Stimulated activated CD4-positive, alpha-beta T cell treated with anti-CD3 and anti-CD28 coated beads, Interleukin-4, amount 100 ng/mL, for 1 hour (primary cell): Measurements from ENCODE around the gene GAS2.

Experiments
- DNase-seq: peaks from one replicate; pipeline ENCODE4 v3.0.0-alpha.2; 2020

The GAS2 gene

DNA sequence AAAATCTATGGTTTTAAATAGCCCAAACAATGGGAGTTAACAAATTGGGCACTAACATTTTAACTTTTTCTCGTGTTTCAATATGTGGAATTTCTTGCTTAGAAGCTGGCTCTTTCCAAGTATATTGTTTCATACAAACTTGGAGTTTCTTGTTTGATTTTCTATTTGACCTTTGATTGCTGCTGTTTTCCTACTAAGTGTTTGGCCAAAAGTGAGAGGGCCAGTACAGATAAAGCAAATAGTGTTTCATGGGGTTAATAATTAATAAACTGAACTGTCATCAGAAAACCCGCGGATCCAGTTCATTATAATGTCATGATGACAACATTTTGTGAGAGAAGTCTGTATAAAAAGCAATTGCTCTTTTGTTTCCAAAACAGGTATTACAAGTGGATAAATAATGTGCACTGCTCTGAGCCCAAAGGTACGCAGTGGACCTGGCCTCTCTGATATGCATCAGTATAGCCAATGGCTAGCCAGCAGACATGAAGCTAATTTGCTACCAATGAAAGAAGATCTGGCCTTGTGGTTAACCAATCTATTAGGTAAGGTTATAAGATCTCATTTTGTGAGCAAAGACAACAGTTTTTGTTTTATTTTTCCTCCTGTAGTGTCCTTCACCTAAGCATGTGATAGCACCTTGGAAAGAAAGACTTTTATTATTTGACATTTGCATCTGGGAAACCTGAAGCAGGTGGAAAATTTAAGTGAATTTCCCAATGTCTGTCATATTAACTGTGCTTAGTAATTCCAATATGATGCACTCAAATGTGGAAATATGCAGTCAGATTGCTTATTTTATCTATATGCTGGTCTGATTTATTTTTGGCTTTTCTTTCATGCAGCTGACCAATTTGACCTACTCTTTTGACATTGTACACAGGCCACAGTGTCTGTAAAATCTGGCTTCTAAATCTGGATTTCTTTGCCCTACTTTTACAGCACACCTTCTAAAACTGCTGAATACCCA, 8.3 kb downstream of the GAS2 start:
- no peak for DNase-seq

DNA sequence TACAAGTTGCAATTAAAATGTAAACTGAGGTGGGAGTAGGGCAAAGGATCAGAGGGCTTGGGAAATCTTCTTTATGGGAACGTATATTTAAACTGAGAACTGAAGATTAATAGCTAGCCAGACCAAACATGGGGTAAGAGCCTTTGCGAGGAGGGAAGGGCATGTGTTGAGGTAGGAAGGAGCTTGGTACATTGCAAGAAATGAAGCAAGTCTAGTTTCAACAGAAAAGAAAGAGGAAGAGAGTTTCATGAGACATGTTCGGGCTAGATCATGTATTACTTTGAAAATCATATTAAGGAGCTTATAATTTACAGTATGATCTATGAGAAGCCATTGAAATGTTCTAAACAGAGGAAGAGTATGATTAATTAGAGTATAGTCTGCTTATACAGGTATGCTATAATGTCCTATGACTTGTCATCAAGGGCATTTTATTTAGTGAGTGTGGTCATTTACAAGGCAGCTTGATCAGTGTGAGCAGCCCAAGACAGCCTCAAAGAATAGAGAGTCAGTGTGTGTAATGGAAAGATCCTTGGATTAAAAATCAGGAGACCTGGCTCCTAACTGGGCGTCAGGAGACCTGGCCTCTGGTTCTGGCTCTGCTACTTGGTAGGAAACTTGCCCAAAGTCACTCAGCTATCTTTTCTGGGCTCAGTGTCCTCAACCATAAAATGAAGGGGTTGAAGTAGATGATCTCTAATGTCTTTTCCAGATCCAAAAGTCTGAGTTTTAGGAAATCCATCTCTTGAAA, 10.9 kb downstream of the GAS2 start:
- DNase-seq, result no peak

DNA sequence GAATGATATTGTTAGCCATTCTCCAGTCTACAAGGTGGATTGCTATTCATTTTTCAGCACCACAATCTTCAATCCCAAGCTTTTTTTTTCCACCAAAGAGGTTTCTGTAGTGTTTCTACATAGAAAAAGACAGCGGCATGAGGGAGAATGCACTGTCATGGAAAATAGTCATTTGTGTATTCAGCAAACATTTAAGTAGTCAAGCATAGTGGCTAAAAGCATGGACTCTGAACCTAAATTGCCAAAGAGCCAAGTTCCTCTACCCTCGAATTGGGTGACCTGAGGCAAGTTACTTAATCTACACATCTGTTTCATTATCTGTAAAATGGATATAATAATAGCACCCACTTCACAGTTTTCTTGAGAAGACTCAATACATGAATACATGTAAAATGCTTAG, 14.2 kb downstream of the GAS2 start:
- DNase-seq, result no peak

DNA sequence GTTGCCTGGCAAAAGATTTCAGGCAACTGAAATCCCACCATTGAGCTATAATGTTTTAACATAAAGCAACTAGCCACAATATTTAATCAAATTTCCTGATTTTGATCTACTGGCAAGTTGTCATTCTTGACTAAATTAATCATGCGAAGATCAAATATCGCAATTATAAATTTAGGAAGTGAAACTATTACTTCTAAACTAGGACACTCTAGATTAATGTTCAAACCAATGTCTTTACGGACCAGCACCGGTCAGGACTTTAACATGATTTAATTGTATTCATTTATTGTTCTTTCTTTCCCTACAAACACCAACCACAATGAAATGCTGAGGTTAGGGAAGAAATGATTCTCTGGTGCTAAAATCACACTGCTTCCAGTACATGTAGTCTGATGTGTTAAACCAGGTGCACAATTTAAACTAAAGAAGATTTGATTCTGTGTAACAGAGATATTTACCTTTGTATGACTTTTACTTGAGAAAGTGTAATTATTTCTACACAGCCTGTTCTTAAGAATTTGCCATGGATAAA, 14.9 kb downstream of the GAS2 start:
- no peak for DNase-seq

DNA sequence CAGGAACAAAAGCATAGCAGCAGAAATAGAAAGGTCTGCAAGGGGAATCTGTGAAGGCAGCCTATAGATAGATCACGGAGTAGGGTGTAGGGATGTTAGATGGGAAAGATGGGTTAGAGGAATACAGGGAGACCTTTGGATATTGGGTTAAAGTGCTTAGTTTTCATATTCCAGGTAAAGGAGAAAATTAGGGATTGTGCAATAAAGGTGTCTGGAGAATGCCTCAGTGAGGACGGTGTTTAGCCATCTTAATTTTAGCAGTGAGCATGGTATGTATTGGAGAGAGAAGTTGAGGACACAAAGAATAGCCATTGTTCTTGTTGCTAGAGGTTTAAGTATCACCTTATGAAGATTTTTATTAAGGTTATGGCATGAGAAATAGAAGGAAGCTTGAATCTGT, 17.7 kb downstream of the GAS2 start:
- no peak for DNase-seq

DNA sequence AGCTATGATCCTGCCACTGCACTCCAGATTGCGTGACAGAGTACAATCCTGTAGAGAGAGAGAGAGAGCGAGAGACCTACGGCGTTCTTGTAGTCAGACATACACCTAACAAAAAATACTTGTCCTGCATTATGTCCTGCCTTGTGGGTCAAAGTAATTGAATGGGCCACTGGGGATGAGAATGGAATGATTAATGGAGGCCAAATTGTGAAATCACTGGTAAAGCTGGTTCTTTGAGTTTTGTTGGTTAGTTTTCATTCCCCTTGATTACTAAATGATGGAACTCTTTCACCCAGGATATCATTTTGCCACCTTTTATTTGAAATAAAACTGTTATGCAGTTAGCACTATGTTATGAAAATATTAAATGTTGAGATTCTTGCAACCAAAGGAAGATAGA, 18.7 kb downstream of the GAS2 start:
- no peak for DNase-seq

DNA sequence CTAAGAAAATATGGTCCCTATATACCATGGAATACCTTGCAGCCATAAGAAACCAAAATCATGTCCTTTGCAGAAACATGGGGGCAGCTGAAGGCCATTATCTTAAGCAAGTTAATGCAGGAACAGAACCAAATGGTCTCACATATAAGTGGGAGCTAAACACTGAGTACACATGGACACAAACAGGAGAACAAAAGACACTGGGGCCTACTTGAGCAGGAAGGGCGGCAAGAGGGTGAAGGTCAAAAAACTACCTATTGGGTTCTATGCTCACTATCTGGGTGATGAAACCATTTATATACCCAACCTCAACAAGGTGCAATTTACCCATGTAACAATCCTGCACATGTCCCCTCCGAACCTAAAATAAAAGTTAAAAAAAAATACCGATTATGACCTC, 22.5 kb downstream of the GAS2 start:
- no peak for DNase-seq

DNA sequence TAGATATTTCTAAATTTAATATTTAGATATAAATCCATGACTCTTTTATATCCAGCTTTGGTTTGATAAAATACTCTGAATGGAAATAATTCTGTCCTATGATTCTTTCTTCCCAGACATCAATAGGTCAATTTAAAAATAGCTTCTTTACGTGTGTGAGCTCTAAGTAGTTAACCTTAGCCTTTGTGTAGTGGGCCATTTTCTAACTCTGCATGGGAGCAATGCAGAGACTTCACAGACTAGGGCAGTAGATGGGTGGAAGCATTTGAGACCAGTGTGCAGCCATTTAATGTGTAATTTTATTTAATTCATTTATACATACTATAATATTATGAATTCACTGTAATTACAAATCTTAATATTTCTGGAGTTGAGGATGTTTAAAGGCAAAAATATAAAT, 23.8 kb downstream of the GAS2 start:
- no peak for DNase-seq

DNA sequence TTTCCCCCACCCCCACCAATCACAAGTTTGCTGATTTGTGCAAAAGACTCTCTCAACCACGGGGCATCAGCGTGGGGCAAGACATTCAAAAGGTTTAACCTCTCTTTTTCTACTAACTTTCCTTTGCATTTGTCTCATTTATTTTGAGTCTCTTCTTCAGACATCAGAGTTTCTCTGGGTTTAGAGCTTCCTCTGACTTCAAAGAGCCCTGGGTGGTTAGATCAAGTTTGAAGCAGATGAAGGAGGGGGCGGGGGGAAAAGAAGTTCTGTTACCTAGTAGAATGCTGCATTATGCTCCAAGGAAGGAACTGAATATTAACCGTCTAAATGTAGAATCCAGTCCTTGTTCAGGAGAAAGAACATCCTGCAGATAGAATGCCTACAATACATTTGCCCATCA, 24.5 kb downstream of the GAS2 start:
- no peak for DNase-seq

DNA sequence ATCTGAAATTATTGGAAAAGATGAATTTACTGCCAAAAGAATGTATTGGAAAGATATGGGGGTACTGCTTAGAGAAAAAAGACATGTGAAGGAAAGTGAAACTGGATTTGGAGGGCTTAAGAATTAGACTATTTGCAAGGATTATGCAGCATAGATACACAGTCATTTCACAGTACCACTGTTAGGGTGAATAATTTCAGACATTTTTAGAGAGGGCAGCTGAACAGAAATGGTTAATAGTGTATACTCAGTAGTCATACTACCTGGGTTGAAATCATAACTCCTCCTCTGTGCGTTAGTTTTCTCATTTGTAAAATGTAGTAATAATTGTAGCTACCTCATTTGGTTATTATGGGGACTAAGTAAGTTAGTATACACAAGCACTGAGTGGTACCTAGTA, 33.0 kb downstream of the GAS2 start:
- DNase-seq, result no peak

DNA sequence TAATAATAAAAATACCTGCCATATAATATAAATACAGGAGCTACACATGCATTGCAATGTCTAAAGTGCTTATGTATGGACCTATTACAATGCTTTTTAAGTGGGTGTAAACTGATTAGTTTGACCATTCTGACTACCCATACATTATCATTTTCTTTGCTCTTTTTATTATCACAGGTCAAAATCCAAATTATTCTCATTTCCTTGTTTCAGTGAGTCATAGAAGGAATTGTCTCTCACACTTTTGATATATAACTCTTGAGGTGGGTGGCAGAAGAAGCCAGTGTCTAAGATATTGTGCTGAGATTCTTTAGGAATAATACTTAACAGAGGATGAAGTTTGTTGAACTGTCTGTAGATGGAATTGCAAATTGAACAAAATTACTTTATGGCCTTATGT, 35.6 kb downstream of the GAS2 start:
- DNase-seq, result no peak

DNA sequence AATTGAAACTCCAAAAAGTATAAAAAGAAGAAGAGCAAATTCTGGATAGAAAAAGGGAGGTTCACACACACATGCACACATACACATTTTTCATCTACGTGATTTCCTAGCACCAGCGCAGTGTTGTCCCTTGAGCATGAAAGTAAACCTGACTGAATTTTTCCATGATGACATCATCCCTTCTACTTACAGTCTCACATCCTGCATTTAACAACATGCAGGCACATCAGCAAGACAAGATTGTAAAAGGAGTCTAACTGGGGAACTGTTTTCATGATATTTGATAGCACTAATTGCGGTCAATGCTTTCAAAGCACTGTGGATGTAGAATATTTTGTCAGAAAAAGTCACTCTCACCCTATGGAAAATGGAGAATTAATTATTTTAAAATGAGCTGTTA, 36.6 kb downstream of the GAS2 start:
- DNase-seq, result no peak

DNA sequence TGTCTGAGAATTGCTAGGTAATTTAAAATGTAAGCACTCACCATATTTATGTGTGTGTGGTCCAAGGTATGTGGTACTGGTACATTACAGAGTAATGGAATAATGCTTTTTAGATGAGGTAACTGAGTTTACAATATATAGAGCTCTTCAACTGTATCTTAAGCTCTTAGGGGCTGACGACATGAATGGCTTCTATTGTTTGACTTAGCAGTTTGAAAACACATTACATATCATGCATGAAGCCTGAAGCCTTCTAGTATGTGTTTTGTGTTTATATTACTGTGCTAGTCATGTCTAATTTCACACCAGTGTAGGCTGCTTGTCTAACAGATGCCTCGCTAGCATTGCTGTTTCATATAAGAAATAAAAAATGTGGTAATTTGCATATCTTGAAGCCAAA, 37.2 kb downstream of the GAS2 start:
- DNase-seq, result no peak

DNA sequence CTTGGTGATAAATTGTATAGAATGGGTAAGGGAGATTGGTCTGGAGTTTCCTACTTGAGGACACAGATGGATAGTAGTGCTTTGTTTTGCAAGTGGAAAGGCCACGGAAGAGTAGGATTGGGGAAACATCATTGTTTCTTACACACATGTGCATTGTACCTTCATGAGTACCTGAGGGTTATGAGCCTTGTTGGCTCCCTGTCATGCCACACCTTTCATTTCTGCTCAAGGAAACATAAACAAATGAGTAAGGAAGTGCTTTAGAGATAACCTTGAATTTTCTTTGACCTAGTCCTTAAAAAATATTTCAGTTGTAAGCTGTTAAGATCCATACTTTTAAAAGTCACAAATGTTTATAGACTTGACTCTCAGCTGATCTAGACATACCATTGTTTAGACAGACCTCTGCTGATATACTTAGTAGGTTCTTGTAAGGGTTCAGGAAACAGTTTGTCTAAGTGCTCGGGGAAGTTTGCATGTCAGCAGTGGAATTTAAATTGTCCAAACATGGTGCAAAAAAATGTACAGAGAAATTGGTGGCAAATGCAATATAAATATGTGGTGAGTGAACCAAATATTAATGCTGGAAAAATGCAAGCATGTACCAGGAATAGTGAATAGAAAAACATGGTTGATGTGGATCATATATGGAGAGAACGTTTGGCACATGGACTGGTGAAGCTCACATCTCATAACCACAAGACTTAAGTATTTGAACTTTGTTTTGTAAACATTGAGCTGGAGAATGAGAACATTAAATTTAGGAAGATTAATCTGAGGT, 40.9 kb downstream of the GAS2 start:
- DNase-seq, result no peak

DNA sequence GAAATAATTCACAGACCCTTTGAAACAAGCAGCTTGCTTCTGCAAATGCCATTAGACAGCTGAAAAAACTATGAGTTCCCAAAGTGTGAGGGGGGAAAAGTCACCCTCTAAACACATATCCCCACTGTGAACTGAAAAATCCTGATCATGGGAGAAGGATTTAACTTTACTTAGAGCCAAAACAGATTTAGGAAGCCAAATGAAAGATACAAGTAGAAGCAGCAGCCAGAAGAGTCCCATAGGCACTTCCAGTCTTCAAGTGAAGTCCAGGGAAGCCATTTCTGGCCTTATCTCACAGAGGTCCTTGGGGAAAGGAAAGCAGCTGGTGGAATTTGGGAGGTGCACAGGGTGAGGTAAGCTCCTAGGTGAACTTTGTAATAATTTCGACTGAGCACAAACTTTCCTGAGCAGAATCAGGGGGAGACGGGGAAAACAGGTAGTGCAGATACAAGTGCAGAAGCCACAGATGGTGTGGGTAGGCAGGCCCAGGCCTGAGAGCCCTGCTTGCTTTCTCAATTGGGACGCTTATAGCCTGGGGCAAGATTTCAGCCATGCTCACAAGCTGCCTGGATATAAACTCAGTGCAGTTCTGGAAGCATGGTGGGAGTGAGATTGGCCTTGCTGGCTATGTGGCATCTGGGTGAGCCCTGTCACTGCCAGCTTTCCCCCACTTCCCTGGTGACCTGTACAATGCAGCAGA, 44.8 kb downstream of the GAS2 start:
- no peak for DNase-seq

DNA sequence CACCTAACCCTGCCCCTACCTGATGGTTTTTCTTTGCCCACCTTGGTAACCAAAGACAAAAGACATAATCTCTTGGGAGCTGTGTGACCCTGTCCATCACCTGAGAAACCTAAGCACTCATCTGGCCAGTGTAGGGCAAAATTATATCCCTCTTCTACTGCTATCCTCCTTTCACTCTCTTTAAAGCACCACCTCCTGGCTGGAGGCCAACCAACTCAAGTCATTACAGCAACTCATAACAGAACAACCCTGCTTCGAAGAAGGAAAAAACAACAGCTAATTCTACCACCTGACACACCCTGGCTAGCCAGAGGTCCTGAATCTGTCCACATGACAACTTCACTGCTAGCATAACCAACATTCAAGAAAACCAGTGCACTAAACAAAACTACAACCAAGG, 45.5 kb downstream of the GAS2 start:
- no peak for DNase-seq

DNA sequence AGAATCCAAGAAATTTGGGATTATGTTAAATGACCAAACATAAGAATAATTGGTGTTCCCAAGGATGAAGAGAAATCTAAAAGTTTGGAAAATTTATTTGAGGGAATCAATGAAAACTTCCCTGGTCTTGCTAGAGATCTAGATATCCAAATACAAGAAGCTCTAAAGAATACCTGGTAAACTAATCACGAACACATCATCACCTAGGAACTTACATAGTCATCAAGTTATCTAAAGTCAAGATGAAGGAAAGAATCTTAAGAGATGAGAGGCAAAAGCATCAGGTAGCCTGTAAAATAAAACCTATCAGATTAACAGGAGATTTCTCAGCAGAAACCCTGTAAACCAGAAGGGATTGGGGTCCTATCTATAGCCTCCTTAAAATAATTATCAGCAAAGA, 46.9 kb downstream of the GAS2 start:
- no peak for DNase-seq

DNA sequence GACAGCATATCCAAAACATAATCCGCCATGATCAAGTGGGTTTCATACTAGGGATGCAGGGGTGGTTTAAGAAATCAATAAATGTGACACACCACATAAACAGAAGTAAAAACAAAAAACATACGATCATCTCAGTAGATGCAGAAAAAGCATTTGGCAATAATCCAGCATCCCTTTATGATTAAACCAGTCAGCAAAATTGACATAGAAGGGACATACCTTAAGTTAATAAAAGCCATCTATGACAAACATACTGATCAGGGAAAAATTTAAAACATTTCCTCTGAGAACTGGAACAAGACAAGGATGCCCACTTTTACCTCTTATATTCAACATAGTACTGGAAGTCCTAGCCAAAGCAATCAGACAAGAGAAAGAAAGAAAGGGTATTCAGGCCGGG, 49.6 kb downstream of the GAS2 start:
- DNase-seq, result no peak

DNA sequence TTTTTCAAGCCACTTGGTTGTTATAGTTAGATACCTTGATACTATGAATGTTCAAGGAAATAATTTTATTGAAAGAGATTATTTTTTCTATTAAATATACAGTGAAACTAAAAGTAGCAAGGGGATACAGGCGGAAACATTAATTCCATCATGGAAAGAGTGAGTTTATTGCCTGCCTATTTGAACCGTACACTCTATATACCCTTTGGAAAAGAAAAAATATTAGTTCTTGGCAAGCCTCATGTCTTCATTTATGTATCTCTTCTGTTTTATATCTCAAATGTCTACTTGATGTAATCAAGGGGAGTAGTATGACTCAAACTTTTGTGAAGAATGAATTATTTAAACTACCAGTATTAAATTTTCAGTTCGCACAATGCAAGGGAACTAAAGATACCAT, 54.0 kb downstream of the GAS2 start:
- DNase-seq, result no peak

DNA sequence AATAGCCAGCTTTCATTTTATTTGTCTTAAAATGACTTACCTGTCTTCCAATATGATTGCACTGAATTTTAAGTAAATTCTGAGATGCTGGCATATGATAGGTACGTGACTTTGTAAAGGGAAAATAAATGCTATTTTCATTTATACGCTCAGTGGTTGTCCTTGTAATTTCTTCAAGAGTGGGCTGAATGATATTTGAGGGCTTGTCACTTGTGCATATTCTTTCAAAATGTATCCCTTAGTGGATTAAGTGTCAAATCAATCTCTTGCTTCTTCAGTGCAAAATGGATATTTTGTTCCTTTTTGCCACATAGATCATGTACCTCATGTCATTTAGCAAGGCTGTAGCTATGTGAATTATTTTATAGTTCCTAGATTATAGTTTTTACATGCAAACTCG, 56.9 kb downstream of the GAS2 start:
- DNase-seq, result no peak

DNA sequence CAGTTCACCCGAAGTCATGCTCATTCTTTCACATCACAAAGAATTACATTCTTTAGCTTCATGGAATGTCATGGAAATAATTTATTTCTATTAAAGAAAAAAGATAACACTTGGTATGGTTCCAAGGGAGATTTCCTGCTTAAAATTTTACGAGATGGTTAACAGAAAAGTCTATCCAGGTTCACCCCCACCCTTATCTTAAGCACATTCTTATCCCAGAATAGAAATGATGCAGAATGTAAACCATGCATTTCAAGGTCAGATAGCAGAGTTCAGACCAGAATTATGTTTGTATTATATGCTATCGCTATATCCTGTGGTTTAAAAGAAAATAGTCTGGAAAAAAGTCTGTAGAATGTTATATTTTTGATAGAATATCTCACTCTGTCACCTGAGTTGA, 58.7 kb downstream of the GAS2 start:
- no peak for DNase-seq

DNA sequence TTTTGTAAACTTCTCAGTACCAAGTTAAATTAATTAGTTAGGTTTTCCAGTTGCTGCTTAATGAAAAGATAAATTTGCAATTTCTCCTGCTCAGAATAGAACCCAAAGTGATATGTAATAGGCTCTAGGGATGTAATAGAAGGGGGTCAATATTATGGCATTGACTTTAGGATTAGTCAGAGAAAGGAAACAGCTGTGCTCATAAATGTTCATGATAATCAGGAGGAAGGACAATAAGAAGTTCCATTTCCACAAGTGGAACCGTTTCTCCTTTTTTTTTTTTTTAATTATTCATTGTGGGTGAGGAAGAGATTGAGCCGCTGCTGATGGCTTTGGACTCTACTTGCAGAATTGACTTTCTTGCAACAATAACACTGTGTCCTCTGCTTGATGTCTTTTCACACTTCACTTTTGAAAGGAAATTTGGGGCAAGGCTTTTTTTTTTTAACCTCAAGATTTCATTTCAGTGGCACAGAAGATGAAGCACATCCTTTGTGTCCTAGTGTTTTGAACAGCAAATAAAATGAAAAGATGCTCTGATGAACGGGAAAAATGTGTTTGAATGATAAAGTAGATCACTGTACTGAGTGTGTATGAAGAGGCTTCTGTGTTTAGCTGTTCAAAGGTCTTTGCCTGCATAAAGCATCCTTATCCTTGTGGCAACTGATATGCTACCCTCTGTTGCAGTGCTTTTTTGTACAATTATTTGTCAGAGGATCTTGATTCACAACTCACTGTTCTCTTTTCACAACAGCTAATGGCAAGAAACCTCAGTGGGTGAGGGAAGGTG, 62.4 kb downstream of the GAS2 start:
- no peak for DNase-seq
